NCI-H1417 treated with DMSO at 0.1 percent for 48 hours (cell line): ENCODE measurements around the gene TEDC2.
A peak's percentile ranks its signal among the peaks of the same experiment; 100 is the strongest.

Source experiments
- DNase-seq: peaks from one replicate; lab custom pipeline; 2025; lab: John Stamatoyannopoulos, UW

Gene TEDC2

DNA sequence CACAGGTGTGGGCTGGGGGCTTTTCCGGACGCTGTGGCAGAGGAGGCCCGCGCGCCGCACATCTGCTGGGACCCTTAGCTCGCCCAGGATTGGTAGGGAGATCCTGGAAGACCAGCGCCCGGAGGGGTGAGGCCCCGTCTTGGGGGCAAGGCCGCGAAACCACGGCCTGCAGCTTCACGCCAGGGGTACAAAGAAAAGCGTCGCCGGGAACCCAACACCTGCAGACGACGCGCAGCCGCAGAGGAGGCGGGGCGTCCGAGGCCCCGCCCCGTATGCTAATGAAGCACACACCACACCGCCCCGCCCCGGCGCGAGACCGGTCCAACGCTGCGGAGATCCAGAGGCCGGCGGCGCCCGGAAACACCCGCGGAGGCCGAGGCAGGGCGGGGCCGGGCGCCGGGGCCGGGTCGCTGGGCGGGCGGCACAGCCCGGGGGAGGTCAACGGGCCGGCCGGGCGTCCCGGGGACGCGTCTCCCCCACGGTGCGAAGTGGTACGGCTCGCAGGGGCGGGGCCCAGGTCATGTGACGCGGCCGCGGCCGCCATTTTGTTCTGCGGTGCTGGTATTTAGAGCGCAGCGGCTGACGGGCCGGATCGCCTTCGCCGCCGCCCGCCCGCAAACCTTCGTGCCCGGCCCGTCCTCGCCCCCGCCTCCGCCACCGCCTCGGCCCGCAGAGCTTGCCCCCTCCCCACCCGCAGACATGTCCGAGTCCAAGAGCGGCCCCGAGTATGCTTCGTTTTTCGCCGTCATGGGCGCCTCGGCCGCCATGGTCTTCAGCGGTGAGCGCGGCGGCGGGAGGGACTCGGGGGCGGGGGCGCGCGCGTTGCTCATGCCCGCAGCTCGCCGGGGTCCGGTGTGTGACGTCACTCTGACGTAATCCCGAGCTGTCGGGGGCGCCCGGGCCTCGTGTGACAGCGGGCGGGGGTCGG is 53.8 kb downstream of the TEDC2 start, which contains the start of gene ATP6V0C:
TSS of gene ATP6V0C (plus strand) at position 548 of the 928 bp plus-strand sequence. CDS start at position 700, 152 bp downstream.
- DNase-seq: peak; percentile 66
